Amniotic epithelial cell (primary cell): ENCODE data around the gene CLDN18.

Source experiments
- DNase-seq: peaks from one replicate; pipeline ENCODE4 v3.0.0-alpha.2; 2010; ENCODE audit warnings: low read depth

The CLDN18 gene

GRCh38 chr3:138062626-138063025 lies 52.7 kb downstream of the CLDN18 start:
- DNase-seq: peak; percentile 76

GRCh38 chr3:138063416-138063815 lies 53.5 kb downstream of the CLDN18 start:
- DNase-seq: no peak

- DNase-seq: no peak
Observed at GRCh38 chr3:138065949-138066348, 56.0 kb downstream of the CLDN18 start.

- DNase-seq: no peak
Observed at GRCh38 chr3:138066383-138066782, 56.4 kb downstream of the CLDN18 start.

- DNase-seq: no peak
Observed at GRCh38 chr3:138066972-138067371, 57.0 kb downstream of the CLDN18 start.

- no peak for DNase-seq
Observed at GRCh38 chr3:138068046-138068445, 58.1 kb downstream of the CLDN18 start.

GRCh38 chr3:138068579-138069174 lies 58.7 kb downstream of the CLDN18 start:
- DNase-seq: peak; percentile 57

- DNase-seq: no peak
Observed at GRCh38 chr3:138070006-138070405, 60.0 kb downstream of the CLDN18 start.

GRCh38 chr3:138072796-138073195 lies 62.8 kb downstream of the CLDN18 start:
- DNase-seq: no peak

- DNase-seq: peak; percentile 84
Observed at GRCh38 chr3:138078096-138078495, 68.1 kb downstream of the CLDN18 start.

GRCh38 chr3:138078901-138079344 lies 69.0 kb downstream of the CLDN18 start:
- peak; percentile 99 for DNase-seq

- no peak for DNase-seq
Observed at GRCh38 chr3:138079901-138080300, 69.9 kb downstream of the CLDN18 start.

GRCh38 chr3:138081371-138082084 lies 71.6 kb downstream of the CLDN18 start:
- peak; percentile 87 for DNase-seq

GRCh38 chr3:138082085-138082991 lies 72.4 kb downstream of the CLDN18 start:
- peak; percentile 95 for DNase-seq

GRCh38 chr3:138082992-138083386 lies 73.0 kb downstream of the CLDN18 start:
- DNase-seq: peak; percentile 70
